NCI-H82 (cell line): ENCODE results near the gene MDM2.
"Not testable (repeated sequence)": the region's sequence is repeated elsewhere in the genome, so short reads cannot be mapped to it uniquely, and the experiment has no call there.

Experiments used
- DNase-seq: peaks from one replicate; lab custom pipeline; 2025; lab: John Stamatoyannopoulos, UW

Gene MDM2

GRCh38 chr12:68827895-68828671, 20.1 kb downstream of the MDM2 start:
- DNase-seq: no peak

GRCh38 chr12:68828672-68829068, 20.7 kb downstream of the MDM2 start:
- DNase-seq: no peak

GRCh38 chr12:68831272-68831671, 23.3 kb downstream of the MDM2 start:
- peak; percentile 22 for DNase-seq

- DNase-seq: no peak
These were observed 23.9 kb downstream of the MDM2 start for GRCh38 chr12:68831751-68832503.

- DNase-seq: no peak
These were observed 24.5 kb downstream of the MDM2 start for GRCh38 chr12:68832504-68832867.

GRCh38 chr12:68833508-68833907, 25.5 kb downstream of the MDM2 start:
- no peak for DNase-seq

GRCh38 chr12:68835333-68835908, 27.4 kb downstream of the MDM2 start:
- peak; percentile 62 for DNase-seq

GRCh38 chr12:68837215-68837614, 29.2 kb downstream of the MDM2 start:
- no peak for DNase-seq

GRCh38 chr12:68838046-68838886, 30.3 kb downstream of the MDM2 start:
- DNase-seq: no peak

- no peak for DNase-seq
These were observed 31.5 kb downstream of the MDM2 start for GRCh38 chr12:68839183-68840147.

- DNase-seq: not testable (repeated sequence)
These were observed 33.2 kb downstream of the MDM2 start for GRCh38 chr12:68841175-68841574.

GRCh38 chr12:68841717-68842116, 33.7 kb downstream of the MDM2 start:
- no peak for DNase-seq

GRCh38 chr12:68842123-68842522, 34.1 kb downstream of the MDM2 start:
- DNase-seq: no peak

- DNase-seq: no peak
These were observed 35.0 kb downstream of the MDM2 start for GRCh38 chr12:68842784-68843567.

GRCh38 chr12:68844318-68844745, 36.4 kb downstream of the MDM2 start:
- DNase-seq: no peak

- no peak for DNase-seq
These were observed 37.1 kb downstream of the MDM2 start for GRCh38 chr12:68844788-68845695.

- DNase-seq: no peak
These were observed 38.8 kb downstream of the MDM2 start for GRCh38 chr12:68846811-68847210.

- DNase-seq: no peak
These were observed 42.4 kb downstream of the MDM2 start for GRCh38 chr12:68850390-68850789.
